DOHH2 (cell line): ENCODE data around the gene TNK2.

Source experiments
- H3F3A ChIP-seq: fragments of 200-600 bp; sonication (generic), shearing (Covaris generic); 2 replicates; pipeline ENCODE4 v1.6.0; 2016; ENCODE audit warnings: antibody characterized with exemption, mild to moderate bottlenecking; ENCODE audit not compliant: control insufficient read depth, insufficient read depth
- H3K27ac ChIP-seq: fragments of 200-600 bp; sonication (generic); 2 replicates; pipeline ENCODE4 v1.5.1; 2014; ENCODE audit warnings: low read depth, mild to moderate bottlenecking, low read length, moderate library complexity
- H3K27me3 ChIP-seq: fragments of 200-600 bp; sonication (generic); 2 replicates; pipeline ENCODE4 v1.6.1; 2014; ENCODE audit warnings: mild to moderate bottlenecking, low read length, mixed read lengths; ENCODE audit not compliant: control insufficient read depth
- H3K36me3 ChIP-seq: fragments of 200-600 bp; sonication (generic); 2 replicates; pipeline ENCODE4 v1.6.1; 2014; ENCODE audit warnings: mild to moderate bottlenecking, low read length, moderate library complexity, mixed read lengths; ENCODE audit not compliant: control insufficient read depth
- H3K4me1 ChIP-seq: fragments of 200-600 bp; sonication (generic); 2 replicates; pipeline ENCODE4 v1.6.1; 2014; ENCODE audit warnings: mild to moderate bottlenecking, low read length, mixed read lengths; ENCODE audit not compliant: control insufficient read depth
- H3K4me2 ChIP-seq: fragments of 200-600 bp; sonication (generic); 2 replicates; pipeline ENCODE4 v1.6.0; 2014; ENCODE audit warnings: mild to moderate bottlenecking, low read length, moderate library complexity
- H3K4me3 ChIP-seq: fragments of 200-600 bp; sonication (generic); 2 replicates; pipeline ENCODE4 v1.5.1; 2014; ENCODE audit warnings: mild to moderate bottlenecking, low read length, mixed read lengths
- H3K79me2 ChIP-seq: fragments of 200-600 bp; sonication (generic); 2 replicates; pipeline ENCODE4 v1.6.1; 2014; ENCODE audit warnings: mild to moderate bottlenecking, low read length, mixed read lengths; ENCODE audit not compliant: control insufficient read depth
- H3K9me2 ChIP-seq: fragments of 200-600 bp; sonication (generic); replicated peaks from 2 replicates; pipeline ENCODE4 v1.6.1; 2014; ENCODE audit warnings: mild to moderate bottlenecking, low read length, mixed read lengths; ENCODE audit not compliant: control insufficient read depth
- H3K9me3 ChIP-seq: fragments of 200-600 bp; sonication (generic); 2 replicates; pipeline ENCODE4 v1.6.1; 2014; ENCODE audit warnings: antibody characterized with exemption, low read length, mixed read lengths; ENCODE audit not compliant: control insufficient read depth, insufficient read depth
- H4K20me1 ChIP-seq: fragments of 200-600 bp; sonication (generic); 2 replicates; pipeline ENCODE4 v1.6.0; 2014; ENCODE audit warnings: low read depth, mild to moderate bottlenecking, antibody characterized with exemption, low read length, moderate library complexity; ENCODE audit not compliant: control insufficient read depth, insufficient read depth
- CTCF ChIP-seq: fragments of 200-600 bp; sonication (generic); IDR thresholded peaks from one replicate; pipeline ENCODE4 v1.5.1; 2014; ENCODE audit warnings: antibody characterized with exemption, mild to moderate bottlenecking, low read depth, low read length; ENCODE audit not compliant: poor library complexity, severe bottlenecking
- EZH2phosphoT487 ChIP-seq: fragments of 200-600 bp; sonication (generic); IDR thresholded peaks from 2 replicates; pipeline ENCODE4 v1.6.1; 2017; ENCODE audit warnings: borderline replicate concordance, mild to moderate bottlenecking, antibody characterized with exemption, low read length, moderate library complexity, mixed read lengths

The TNK2 gene

GRCh38 chr3:195821403-195822130, 86.8 kb downstream of the TNK2 start:
- Histone ChIP-seq H3K36me3 (no peaks in the 10 kb centered on the region), H3F3A (no peaks in the 10 kb centered on the region), H3K4me1 (no peaks in the 10 kb centered on the region), H3K9me2 (no peaks in the 10 kb centered on the region), H4K20me1 (no peaks in the 10 kb centered on the region), H3K79me2 (no peaks in the 10 kb centered on the region), H3K4me3 (no peak overlapping the region), H3K4me2 (no peak overlapping the region), H3K27me3 (no peaks in the 10 kb centered on the region), H3K27ac (no peak overlapping the region), H3K9me3 (no peaks in the 10 kb centered on the region)
- TF ChIP-seq CTCF (no peak), EZH2phosphoT487 (no peak)

- Histone ChIP-seq H4K20me1 (no peaks in the 10 kb centered on the region), H3K27me3 (no peaks in the 10 kb centered on the region), H3K27ac (no peak overlapping the region), H3K9me3 (no peaks in the 10 kb centered on the region), H3K36me3 (no peaks in the 10 kb centered on the region), H3K4me2 (no peak overlapping the region), H3K79me2 (no peaks in the 10 kb centered on the region), H3K9me2 (no peaks in the 10 kb centered on the region), H3F3A (no peaks in the 10 kb centered on the region), H3K4me1 (no peaks in the 10 kb centered on the region), H3K4me3 (no peak overlapping the region)
- TF ChIP-seq CTCF (no peak), EZH2phosphoT487 (no peak)
Measured at GRCh38 chr3:195820901-195821300, 87.5 kb downstream of the TNK2 start.

GRCh38 chr3:195820186-195820585, 88.2 kb downstream of the TNK2 start:
- Histone ChIP-seq H3F3A (no peaks in the 10 kb centered on the region), H3K27me3 (no peaks in the 10 kb centered on the region), H3K27ac (no peak overlapping the region), H3K9me3 (no peaks in the 10 kb centered on the region), H3K9me2 (no peaks in the 10 kb centered on the region), H3K4me1 (no peaks in the 10 kb centered on the region), H3K36me3 (no peaks in the 10 kb centered on the region), H3K4me3 (no peak overlapping the region), H4K20me1 (no peaks in the 10 kb centered on the region), H3K4me2 (no peak overlapping the region), H3K79me2 (no peaks in the 10 kb centered on the region)
- TF ChIP-seq CTCF, result no peak
- no peak for TF ChIP-seq EZH2phosphoT487
